Activated effector memory CD4-positive, alpha-beta T cell treated with Interleukin-2 at 50 U/mL for 16 hours (primary cell): ENCODE data around the gene SCYGR5.

ENCODE experiments used
- DNase-seq: peaks from one replicate; pipeline ENCODE4 v3.0.0-alpha.2; 2020

Gene SCYGR5

DNA sequence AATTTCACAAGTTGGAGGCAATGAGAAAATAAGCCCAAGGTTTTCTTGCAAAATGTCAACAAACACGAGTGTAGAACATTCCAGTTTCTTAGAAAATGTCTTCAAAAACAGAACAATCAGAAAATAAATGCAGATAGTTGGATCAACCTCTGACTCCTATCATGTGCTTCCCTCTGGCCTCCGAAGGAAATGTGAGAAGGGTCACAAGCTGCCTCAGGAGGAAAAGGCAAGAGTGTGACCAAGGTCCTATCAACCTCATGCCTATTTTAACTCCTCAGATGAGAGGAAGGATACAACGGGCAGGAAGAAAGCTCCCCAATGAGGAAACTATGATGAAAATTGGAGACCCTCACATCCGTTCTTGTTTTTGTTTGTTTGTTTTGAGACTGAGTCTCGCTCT, 7.9 kb downstream of the SCYGR5 start:
- no peak for DNase-seq

DNA sequence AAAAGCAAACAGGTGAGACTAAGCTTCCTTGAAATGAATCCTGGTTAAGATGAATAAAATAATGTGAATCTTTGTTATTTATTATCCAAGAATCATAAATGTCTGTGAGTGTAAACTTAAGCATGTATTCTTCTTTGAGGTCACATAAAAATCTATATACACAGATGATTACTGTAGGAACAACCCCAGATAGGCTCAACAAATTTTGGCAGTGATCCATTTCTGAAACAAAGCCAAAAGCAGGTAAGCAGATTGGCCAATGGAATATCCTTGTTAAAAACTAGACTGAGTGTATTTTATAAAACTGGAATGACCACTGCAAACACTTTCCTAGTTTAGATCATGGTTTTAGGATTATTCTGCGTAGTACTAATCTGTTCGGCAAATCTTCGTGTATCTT, 11.3 kb downstream of the SCYGR5 start:
- DNase-seq = no peak

DNA sequence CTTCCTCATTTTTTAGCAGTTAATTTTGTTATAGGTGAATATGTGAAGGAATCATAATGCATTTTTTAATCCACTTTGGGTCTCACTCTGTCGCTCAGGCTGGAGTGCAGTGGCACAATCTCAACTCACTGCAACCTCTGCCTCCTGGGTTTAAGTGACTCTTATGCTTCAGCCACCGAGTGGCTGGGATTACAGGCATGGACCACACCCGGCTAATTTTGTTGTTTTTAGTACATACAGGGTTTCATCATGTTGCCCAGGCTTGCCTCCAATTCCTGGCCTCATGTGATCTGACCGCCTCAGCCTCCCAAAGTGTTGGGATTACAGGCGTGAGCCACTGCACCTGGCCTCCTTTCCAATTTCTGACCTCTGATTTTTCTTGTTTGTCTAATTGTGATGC, 17.7 kb downstream of the SCYGR5 start:
- no peak for DNase-seq

DNA sequence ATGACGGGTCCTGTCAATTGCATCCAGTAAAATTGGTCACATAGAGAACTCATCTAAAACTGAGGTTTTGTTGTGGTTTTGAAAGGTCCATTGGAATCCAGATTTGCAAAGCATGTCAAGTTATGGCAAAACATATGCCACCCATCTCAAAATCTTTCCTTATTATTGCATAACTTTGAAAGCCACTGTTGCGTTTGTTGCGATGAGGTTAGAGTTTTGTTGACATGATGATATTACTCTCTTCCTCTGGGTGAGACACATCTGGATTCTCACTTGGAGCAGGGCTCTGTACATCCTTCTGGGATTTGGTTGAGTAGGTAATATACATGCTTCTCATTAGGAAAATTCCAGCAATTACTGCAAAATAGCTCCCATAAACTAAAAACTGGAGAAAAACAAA, 20.6 kb downstream of the SCYGR5 start:
- DNase-seq = no peak

DNA sequence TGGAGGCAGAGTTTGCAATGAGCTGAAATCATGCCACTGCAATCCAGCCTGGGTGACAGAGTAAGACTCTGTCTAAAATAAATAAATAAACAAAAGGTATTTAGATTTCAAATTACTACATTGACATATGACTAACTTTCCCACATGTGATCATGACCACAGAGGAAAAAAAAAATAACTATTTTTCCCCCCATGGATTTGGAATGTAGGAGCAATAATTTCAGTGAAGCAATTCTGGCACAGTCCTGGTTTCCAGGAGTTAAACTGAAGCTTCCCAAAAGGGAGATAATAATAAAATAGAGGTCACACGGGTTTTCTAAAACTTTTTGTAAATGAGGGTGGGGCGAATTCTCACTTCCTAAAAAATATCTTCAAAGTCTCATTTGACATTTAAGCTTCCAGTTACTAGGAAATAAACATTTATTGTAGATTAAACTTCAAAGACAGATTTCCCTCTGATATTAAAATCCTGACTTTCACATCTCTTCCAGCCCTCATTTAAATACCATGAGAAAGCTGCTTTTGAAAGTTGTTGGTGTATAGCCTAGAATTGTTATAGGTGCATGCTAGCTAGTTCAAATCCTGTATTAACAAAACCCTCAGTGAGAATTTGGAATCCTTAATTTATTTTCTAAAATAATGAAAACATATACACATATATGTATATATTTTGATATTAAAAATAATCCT, 30.5 kb downstream of the SCYGR5 start:
- DNase-seq = no peak

DNA sequence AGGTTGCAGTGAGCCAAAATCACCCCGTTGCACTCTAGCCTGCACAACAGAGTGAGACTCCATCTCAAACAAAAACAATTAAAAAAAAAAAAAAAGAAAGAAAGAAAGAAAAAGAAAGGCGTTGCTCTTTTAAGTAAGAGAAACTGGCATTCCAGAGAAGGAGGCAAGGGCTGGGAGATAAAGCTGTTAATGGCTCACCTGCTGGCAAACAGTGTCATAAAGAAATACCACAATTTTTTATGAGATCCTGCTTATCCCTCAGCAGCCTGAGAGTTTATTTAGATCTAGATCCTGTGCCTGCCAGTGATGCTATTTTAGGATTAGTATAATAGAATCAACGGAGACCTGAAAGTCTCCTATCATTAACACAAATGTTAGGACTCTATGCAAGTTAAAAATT, 35.0 kb downstream of the SCYGR5 start:
- DNase-seq = no peak

DNA sequence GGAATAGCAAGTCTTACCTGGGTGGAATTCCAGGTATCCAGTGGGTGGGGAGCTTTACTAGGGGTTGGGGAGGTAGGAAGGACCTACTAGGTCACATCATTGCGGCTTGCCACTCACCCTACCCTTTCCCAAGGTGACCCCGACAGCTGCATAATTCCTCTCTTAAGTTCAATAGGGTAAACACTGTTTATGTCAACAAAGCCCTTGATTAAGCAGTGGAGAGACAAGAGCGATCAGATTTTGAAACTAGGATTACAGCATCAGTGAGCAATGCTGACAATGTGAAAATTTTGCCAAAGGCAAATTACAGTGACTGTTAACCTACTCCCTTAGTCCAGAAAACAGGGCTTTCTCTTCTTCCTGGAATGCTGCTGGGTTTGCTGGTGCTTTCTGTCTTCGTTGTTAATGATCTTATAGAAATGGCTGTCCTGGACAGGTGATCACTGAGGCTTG, 36.7 kb downstream of the SCYGR5 start:
- no peak for DNase-seq

DNA sequence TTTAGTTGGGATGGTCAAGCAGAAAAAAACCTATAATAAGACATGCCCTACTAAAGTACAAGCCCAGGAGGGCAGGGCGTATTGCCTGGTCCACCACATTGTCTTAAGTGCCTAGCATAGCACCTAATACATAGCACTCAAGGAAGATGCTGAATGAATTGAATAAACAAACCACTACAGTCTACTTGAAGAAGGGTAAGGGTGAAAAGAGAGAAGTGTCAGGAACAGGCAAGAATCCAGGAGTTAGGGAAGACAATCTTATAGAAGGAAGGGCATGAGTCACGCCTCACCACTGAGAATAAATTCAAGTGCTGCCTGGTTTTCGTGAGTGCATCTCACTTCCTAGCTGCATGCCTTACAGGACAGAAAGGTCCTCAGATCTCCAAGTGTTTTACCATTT, 37.4 kb downstream of the SCYGR5 start:
- DNase-seq = no peak

DNA sequence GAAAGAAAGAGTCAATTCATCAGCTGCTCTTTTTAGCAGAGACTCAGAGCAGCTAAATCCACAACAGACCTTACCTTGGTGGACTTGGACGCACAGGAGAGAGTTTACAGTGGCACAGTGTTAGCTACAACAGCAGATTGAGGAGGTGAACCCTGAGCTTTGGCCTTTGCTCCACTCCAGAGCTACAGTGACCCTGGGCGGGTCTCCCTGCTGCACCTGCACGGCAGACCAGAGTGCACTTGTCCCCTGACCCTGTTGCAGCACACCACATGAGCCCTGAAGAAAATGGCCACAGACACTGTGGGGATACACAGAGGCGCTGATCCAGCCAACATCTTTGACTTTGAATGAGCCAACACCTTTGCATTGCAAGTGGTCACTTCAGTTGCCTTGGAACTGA, 40.3 kb downstream of the SCYGR5 start:
- no peak for DNase-seq

DNA sequence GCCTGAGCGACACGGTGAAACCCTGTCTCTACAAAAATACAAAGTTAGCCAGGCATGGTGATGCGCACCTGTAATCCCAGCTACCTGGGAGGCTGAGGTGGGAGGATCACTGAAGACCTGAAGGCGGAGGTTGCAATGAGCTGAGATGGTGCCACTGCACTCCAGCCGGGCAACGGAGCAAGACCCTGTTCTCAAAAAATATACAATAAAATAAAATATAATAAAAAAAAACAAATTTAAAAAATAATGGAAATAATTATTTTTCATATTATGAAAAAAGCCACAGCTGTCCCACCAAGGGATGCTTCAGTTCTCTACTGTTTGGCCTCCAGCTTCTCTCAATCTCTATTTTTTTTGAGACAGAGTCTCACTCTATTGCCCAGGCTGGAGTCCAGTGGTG, 40.8 kb downstream of the SCYGR5 start:
- DNase-seq = no peak

DNA sequence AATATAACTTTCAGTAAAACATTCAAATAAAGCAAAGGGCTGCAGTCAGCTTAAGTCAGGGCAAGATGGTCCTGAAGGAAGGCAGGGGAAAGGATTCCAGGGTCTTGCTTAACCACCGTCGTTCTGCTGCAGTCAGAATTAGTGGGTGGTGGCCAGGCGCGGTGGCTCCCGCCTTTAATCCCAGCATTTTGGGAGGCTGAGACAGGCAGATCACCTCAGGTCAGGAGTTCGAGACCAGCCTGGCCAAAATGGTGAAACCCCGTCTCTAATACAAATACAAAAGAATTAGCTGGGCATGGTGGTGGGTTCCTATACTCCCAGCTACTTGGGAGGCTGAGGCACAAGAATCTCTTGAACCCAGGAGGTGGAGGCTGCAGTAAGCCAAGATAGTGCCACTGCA, 44.4 kb downstream of the SCYGR5 start:
- no peak for DNase-seq

DNA sequence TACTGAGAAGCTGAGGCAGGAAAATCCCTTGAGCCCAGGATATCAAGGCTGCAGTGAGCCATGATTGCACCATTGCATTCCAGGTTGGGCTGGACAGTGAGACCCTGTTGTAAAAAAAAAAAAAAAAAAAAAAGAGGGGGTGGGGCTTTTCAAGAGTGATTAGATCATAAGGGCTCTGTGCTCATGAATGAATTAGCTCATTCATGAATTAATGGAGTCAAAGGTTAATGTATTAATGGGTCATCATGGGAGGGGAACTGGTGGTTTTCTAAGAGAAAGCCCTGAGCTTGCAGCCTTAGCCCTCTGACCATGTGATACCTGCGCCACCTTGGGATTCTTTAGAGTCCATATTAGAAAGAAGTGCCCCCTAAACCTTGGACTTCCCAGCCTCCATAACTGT, 46.7 kb downstream of the SCYGR5 start:
- DNase-seq = no peak

DNA sequence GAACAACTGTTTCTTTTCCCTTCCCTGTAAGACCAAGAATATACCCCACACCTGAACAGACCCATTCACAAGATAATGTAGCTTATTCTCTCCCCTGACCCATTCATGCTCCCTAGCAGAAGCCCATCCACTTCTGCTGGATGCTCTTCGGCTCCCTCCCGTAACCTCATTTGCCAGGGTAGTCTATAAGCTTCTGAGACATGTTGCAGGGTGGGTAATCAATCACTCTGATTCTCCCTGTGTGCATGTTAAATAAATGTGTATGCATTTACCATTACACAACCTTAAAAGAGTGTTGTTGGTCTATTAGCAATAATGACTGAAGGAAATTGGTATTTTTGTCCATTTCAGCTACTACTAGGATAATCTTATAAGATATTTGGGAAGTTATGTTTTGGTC, 49.9 kb downstream of the SCYGR5 start:
- no peak for DNase-seq
